Esophagus squamous epithelium (tissue), 5 donors: ENCODE results near the gene ZC3H18. TPM values are rescaled to one million over a fixed set of nuclear protein-coding genes. Genes with fewer than 3 reads are reported as not detected.

Experiments
- DNase-seq: peaks from one replicate; lab custom pipeline; 2025; lab: John Stamatoyannopoulos, UW
- H3K27ac ChIP-seq, 4 donors: fragments of 200-600 bp; sonication (generic); one replicate each; pipeline ENCODE4 v1.5.1; 2016 to 2019; ENCODE audit warnings: mild to moderate bottlenecking in 1 of 4
- H3K27me3 ChIP-seq, 4 donors: fragments of 200-600 bp; sonication (generic); 1 replicate in 3 of 4; 2 replicates in 1 of 4; pipeline versions ENCODE4 v1.5.1 to v1.6.0; 2017 to 2021; ENCODE audit warnings: antibody characterized with exemption in 1 of 4
- H3K36me3 ChIP-seq, 3 donors: fragments of 200-600 bp; sonication (generic); one replicate each; pipeline ENCODE4 v1.5.1; 2016 to 2019
- H3K4me1 ChIP-seq, 3 donors: fragments of 200-600 bp; sonication (generic); one replicate each; pipeline ENCODE4 v1.5.1; 2017 to 2019
- H3K4me3 ChIP-seq, 4 donors: fragments of 200-600 bp; sonication (generic); 1 replicate in 3 of 4; 2 replicates in 1 of 4; pipeline ENCODE4 v1.5.1; 2016 to 2019; ENCODE audit warnings: mild to moderate bottlenecking in 2 of 4, moderate library complexity in 1 of 4
- H3K9me3 ChIP-seq, 3 donors: fragments of 200-600 bp; sonication (generic); one replicate each; pipeline ENCODE4 v1.5.1; 2016 to 2019
- POLR2A ChIP-seq, 4 donors: fragments of 450-650 bp; IDR thresholded peaks; one replicate each; pipeline ENCODE4 v1.6.1; 2017; ENCODE audit warnings: antibody characterized with exemption in 4 of 4, mild to moderate bottlenecking in 4 of 4, moderate library complexity in 3 of 4
- WGBS, 2 donors: methylation state at CpG; one replicate each; pipeline ENCODE4 v1.1.5; 2018; 5-methylcytosine and 5-hydroxymethylcytosine counted together
- intact Hi-C: fragments of 100-400 bp; cut with DNase I; formaldehyde crosslinking; loops from one replicate; pipeline ENCODE4 v1.15.0; 2022
- total RNA-seq, 4 donors: library from RNA; depleted of rRNA; stranded (reverse); fragments of >200 nt; gene quantifications; one replicate each; pipeline ENCODE4 v1.1.0, GENCODE V29; 2016
- TF ChIP-seq, protein P1 (sequence below), 6 experiments: fragments of 450-650 bp in 4 of 6; fragments of 200-600 bp in 2 of 6; sonication (generic) in 2 of 6; IDR thresholded peaks; one replicate each; pipeline ENCODE4 v1.5.1; 2016 to 2019; ENCODE audit warnings: antibody characterized with exemption in 6 of 6, mild to moderate bottlenecking in 4 of 6, moderate library complexity in 4 of 6
- donor health status: DM: yes; HTN: yes; CAD: no.

Gene ZC3H18
- total RNA-seq, 4 donors from 2014 or later = 15.4 to 27.3 (median 17.5) TPM

DNA sequence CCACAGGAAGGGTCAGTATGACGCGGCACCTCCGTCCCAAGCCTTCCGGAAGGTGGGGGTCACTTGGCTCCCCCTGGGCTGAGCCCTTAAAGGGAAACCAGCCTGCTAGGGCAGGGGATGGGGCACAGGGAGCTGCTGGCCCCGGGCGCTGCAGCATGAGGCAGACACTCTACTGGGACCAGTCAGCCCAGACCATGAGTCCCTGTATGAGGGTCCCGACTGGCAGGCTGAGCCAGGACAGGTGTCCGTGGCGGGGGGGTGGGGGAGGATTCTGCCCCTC, 43.4 kb upstream of the ZC3H18 start:
- peaks cover 9 to 49% (median 20%) of the 10 kb centered on the region in 3 donors for H3K4me1 ChIP-seq
- peaks cover 0 to 52% (median 2%) of the 10 kb centered on the region in 4 donors for H3K27me3 ChIP-seq
- DNase-seq = no peak
- no peak for TF ChIP-seq POLR2A (IDR thresholded peaks at IDR 0.05)
- peak overlapping the region in 1 of 4 donors; percentile 21 for H3K27ac ChIP-seq
- whole genome bisulfite sequencing, 2 donors = 60% methylated on average over 2 of the region's 9 CpGs; no CpG with 5 or more reads in 1 of the 2 donors
- H3K4me3 ChIP-seq = no peak overlapping the region
- no peaks in the 10 kb centered on the region for H3K9me3 ChIP-seq
- intact Hi-C loops = loop anchor here (5.0 kb wide), 1 partner anchor 85 kb away; no protein-coding TSS in a partner anchor
- peaks cover 0 to 22% (median 7%) of the 10 kb centered on the region in 3 donors for H3K36me3 ChIP-seq

DNA sequence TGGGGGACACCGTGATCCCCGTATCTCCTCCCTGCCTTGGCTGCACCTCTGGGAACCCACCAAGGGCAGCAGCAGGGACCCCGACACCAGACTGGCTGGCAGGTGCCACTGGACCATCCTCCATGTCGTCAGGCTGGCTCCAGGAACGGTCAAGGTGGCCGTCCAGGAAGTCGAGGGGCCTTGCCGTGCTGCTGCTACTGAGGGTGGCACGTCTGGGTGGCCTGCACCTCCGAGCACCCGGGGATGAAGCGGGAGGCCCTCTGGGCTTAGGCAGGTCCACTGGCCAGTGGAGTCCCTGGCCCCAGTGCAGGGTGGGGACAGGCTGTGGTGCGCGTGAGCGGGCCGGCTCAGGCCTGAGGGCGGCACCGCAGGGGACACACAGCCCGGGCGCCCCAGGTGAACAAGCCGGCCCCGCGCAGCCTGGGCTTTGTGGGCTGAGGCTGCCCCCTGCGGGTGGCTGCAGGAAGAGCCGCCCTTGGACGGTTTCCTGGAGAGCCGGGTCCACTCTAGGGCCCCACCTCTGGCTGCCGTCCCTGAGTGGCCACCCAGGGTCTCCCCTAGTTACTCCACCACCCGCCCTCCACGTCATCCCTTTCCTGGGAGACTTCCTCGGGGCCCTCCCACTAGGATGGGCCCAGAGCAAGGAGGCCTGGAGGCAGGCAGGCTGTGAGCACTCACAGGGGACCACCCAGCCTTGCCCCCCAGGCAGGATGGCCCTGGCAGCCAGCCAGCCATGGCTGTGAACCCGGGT, 42.8 kb upstream of the ZC3H18 start:
- H3K27me3 ChIP-seq = peaks cover 0 to 46% (median 2%) of the 10 kb centered on the region in 4 donors
- H3K27ac ChIP-seq = peak overlapping the region in 1 of 4 donors; percentile 21
- no peak overlapping the region for H3K4me3 ChIP-seq
- peaks cover 9 to 55% (median 20%) of the 10 kb centered on the region in 3 donors for H3K4me1 ChIP-seq
- intact Hi-C loops = loop anchor here (5.0 kb wide), 1 partner anchor 85 kb away; no protein-coding TSS in a partner anchor
- TF ChIP-seq, protein P1, sequence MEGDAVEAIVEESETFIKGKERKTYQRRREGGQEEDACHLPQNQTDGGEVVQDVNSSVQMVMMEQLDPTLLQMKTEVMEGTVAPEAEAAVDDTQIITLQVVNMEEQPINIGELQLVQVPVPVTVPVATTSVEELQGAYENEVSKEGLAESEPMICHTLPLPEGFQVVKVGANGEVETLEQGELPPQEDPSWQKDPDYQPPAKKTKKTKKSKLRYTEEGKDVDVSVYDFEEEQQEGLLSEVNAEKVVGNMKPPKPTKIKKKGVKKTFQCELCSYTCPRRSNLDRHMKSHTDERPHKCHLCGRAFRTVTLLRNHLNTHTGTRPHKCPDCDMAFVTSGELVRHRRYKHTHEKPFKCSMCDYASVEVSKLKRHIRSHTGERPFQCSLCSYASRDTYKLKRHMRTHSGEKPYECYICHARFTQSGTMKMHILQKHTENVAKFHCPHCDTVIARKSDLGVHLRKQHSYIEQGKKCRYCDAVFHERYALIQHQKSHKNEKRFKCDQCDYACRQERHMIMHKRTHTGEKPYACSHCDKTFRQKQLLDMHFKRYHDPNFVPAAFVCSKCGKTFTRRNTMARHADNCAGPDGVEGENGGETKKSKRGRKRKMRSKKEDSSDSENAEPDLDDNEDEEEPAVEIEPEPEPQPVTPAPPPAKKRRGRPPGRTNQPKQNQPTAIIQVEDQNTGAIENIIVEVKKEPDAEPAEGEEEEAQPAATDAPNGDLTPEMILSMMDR (IDR thresholded peaks at IDR 0.05) = peak; percentile 75 to 91 (median 84)
- TF ChIP-seq POLR2A (IDR thresholded peaks at IDR 0.05) = no peak
- 0 to 100% methylated on average over 1 to 2 of the region's 32 CpGs for WGBS, 2 donors
- no peak for DNase-seq
- H3K36me3 ChIP-seq = peaks cover 0 to 22% (median 7%) of the 10 kb centered on the region in 3 donors
- no peaks in the 10 kb centered on the region for H3K9me3 ChIP-seq

DNA sequence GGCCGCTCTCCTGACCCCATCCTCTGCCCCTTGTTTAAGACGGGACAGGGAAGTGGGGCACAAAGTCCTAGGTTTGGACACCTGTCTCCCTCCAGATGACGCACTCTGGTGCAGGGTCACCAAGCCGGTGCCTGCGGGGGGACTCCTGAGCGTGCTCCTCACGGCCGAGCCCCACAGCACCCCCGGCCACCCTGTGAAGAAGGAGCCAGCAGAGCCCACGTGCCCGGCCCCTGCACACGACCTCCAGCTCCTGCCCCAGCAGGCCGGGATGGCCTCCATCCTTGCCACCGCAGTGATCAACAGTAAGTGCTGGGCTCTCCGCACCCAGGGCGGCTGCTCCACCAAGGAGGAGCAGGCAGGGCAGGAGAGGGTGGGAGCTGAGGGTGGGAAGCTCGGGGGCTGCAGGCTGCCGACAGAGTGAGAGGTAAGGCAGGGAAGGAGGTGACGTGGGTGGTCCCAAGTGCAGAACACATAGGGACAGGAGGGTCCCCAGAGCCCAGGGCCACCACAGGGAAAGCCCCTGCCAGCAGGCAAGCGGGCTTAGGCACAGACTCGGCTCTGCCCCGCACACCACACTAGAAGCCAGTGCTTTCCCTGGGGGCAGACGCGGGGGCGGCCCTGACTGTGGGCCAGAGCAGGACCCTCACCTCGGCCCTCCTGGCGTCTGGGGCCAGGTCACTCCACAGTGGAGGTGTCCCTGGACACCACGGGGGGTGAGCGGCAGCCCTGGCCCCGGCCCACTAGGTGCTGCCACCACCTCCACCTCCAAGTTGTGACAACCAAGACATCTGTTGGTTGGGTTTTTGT, 42.1 kb upstream of the ZC3H18 start:
- Histone ChIP-seq H3K27ac (no peak overlapping the region), H3K4me1 (peaks cover 13 to 62% (median 26%) of the 10 kb centered on the region in 3 donors), H3K9me3 (no peaks in the 10 kb centered on the region), H3K4me3 (no peak overlapping the region), H3K36me3 (peaks cover 0 to 22% (median 7%) of the 10 kb centered on the region in 3 donors), H3K27me3 (peaks cover 0 to 40% (median 2%) of the 10 kb centered on the region in 4 donors)
- no peak for TF ChIP-seq POLR2A (IDR thresholded peaks at IDR 0.05)
- TF ChIP-seq, protein P1 (IDR thresholded peaks at IDR 0.05) = no peak
- 45 to 69% methylated on average over 10 to 22 of the region's 30 CpGs for WGBS, 2 donors
- intact Hi-C loops = loop anchor here (5.0 kb wide), 1 partner anchor 86 kb away; no protein-coding TSS in a partner anchor
- no peak for DNase-seq

DNA sequence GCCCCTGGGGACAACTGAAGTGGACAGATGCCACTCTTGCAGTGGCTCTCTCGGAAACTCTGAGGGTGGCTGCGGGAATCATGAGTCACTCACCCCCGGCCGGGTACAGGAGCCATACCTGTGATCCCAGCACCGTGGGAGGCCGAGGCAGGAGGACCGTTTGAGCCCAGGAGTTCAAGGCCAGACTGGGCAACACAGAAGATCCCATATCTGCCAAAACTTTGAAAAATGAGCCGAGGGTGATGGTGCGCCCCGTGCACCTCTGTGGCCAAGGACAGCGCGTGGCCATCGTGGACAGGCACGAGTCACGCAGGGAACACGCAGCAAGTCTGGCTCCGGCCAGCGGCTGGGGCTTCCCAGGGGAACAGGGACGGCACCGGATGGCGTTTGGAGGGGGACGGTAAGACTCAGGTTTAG, 41.3 kb upstream of the ZC3H18 start:
- H3K27ac ChIP-seq = no peak overlapping the region
- H3K4me1 ChIP-seq = peaks cover 16 to 59% (median 26%) of the 10 kb centered on the region in 3 donors
- H3K4me3 ChIP-seq = no peak overlapping the region
- intact Hi-C loops = loop anchor here (5.0 kb wide), 1 partner anchor 87 kb away; no protein-coding TSS in a partner anchor
- H3K36me3 ChIP-seq = peaks cover 0 to 22% (median 7%) of the 10 kb centered on the region in 3 donors
- TF ChIP-seq, protein P1 (IDR thresholded peaks at IDR 0.05) = no peak
- no peak for TF ChIP-seq POLR2A (IDR thresholded peaks at IDR 0.05)
- H3K27me3 ChIP-seq = peaks cover 0 to 32% (median 2%) of the 10 kb centered on the region in 4 donors
- no peak for DNase-seq
- 86 to 100% methylated on average over 2 to 13 of the region's 22 CpGs for WGBS, 2 donors
- H3K9me3 ChIP-seq = no peaks in the 10 kb centered on the region

DNA sequence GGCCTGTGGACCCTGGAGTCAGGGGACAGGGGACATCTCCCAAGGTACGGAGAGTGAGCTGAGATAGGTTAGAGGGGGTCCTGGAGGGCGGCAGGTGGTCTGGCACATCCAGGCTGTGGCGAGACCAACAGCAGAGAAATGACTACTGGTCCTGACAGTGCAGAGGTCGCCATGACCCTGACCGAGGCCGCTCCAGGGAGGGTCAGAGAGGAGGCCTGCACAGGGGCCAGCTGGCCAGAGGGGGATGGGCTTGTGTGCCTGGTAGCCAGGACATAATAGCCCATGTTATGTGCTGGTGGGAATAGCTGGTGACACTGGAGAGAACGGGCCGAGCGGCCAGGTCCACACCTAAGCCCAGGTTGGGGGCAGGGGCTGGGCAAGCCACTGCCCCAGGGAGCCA, 40.6 kb upstream of the ZC3H18 start:
- H3K27ac ChIP-seq = no peak overlapping the region
- no peak for TF ChIP-seq POLR2A (IDR thresholded peaks at IDR 0.05)
- TF ChIP-seq, protein P1 (IDR thresholded peaks at IDR 0.05) = no peak
- H3K9me3 ChIP-seq = no peaks in the 10 kb centered on the region
- peaks cover 0 to 22% (median 7%) of the 10 kb centered on the region in 3 donors for H3K36me3 ChIP-seq
- no peak for DNase-seq
- H3K27me3 ChIP-seq = peaks cover 0 to 26% (median 0%) of the 10 kb centered on the region in 4 donors
- intact Hi-C loops = loop anchor here (5.0 kb wide), 1 partner anchor 87 kb away; no protein-coding TSS in a partner anchor
- peaks cover 16 to 53% (median 26%) of the 10 kb centered on the region in 3 donors for H3K4me1 ChIP-seq
- no peak overlapping the region for H3K4me3 ChIP-seq
- WGBS, 2 donors = 90% methylated on average over 6 to 7 of the region's 9 CpGs
